ENCODE data around the gene NPLOC4.
A peak's percentile ranks its signal among the peaks of the same experiment; 100 is the strongest.
"Not testable (repeated sequence)": the region's sequence is repeated elsewhere in the genome, so short reads cannot be mapped to it uniquely, and the experiment has no call there.

The NPLOC4 gene

DNA sequence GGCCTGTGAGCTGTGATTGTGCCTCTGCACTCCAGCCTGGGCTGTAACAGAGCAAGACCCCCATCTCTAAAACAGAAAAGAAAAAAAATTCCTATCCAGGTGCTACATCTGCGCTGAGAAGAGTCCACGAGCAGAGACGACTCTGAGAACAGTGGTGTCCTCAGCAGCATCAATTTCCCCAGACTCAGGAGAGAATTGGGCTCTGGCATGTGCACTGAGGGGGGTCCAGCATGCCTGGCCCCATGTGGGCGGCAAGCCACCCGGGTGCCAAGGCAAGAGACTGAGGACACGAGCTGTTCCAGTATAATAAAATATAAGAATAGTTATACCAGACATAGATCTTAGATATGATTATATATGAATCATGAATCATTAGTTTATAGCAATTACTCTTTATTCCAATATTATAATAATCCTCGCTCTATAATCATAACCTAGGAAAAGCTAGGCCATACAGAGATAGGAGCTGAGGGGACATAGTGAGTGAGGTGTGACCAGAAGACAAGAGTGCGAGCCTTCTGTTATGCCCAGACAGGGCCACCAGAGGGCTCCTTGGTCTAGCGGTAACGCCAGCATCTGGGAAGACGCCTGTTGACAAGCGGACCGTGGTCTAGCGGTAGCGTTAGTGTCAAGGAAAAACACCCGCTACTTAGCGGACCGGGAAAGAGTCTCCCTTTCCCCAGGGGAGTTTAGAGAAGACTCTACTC is 38.8 kb upstream of the NPLOC4 start:
- H3K27me3 ChIP-seq (ENCODE audit: control insufficient read depth, insufficient read depth, low read length); H3K4me3 ChIP-seq (ENCODE audit: low read length); H3K9me3 ChIP-seq (ENCODE audit: control insufficient read depth, insufficient read depth, low read length); H3K4me1 ChIP-seq (ENCODE audit: control insufficient read depth, insufficient read depth, low read length); H3K27ac ChIP-seq (ENCODE audit: low read length); DNase-seq (ENCODE audit: low read depth, low spot score): not testable (repeated sequence)
- no CpG with 5 or more reads among the region's 18 CpGs for whole genome bisulfite sequencing (ENCODE audit: insufficient coverage, insufficient read length)
- peaks cover 27% of the 10 kb centered on the region for H3K36me3 ChIP-seq (ENCODE audit: control insufficient read depth, insufficient read depth, low read length)

DNA sequence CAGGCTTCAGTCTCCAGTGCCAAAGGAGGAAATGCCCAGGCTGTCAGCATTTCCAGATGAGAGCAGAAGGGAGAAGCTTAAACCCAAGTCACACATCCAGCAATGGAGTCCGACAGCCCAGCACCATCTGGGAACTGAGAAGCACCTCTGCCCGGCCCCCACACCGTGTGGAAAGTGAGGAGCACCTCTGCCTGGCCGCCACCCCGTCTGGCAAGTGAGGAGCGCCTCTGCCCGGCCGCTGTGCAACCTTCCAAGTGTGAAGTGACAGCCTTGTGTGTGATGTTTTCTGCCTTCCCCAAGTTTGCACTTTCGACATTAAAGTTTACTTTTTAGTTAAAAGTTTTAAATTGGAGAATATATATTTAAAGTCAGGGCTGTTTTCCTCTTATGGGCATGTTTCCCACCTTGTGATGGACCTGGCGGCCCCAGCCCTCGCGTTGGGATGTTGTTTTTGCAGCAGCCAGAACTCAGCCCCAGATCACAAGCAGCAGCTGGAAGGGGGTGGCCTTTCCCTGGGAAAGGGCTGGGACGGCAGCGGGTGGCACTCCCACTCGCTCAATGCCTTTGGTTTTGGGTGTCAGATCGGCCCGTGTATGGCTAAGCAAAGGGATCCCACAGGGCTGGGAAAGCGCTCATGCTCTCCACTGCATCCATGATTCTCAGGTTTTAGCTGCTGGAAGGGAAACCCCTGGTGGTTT is 36.8 kb upstream of the NPLOC4 start:
- no CpG with 5 or more reads among the region's 18 CpGs for WGBS (ENCODE audit: insufficient coverage, insufficient read length)
- no peaks in the 10 kb centered on the region for H3K9me3 ChIP-seq (ENCODE audit: control insufficient read depth, insufficient read depth, low read length)
- DNase-seq (ENCODE audit: low read depth, low spot score): no peak
- H3K27ac ChIP-seq (ENCODE audit: low read length): no peak overlapping the region
- no peaks in the 10 kb centered on the region for H3K27me3 ChIP-seq (ENCODE audit: control insufficient read depth, insufficient read depth, low read length)
- peaks cover 37% of the 10 kb centered on the region for H3K36me3 ChIP-seq (ENCODE audit: control insufficient read depth, insufficient read depth, low read length)
- H3K4me3 ChIP-seq (ENCODE audit: low read length): no peak overlapping the region
- no peaks in the 10 kb centered on the region; the same call in 1 of the 2 replicates for H3K4me1 ChIP-seq (ENCODE audit: control insufficient read depth, insufficient read depth, low read length)

DNA sequence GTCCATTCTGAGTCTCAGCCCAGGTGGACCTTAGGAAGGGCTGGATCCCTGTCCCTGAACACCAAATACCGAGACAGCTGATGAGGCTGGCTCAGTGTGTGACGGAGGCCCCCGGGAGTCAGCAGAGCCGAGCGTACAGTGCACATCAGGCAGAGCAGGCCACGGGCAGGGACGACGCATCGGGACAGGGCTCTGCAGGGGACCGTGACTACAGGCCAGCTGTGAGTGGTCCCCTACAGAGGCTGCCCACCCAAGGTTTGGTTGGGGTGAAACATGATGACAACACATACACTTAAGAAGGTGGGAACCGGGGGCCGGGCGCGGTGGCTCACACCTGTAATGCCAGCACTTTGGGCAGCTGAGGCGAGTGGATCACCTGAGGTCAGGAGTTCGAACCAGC is 36.0 kb upstream of the NPLOC4 start:
- Histone ChIP-seq H3K4me3 (ENCODE audit: low read length) (no peak overlapping the region), H3K27ac (ENCODE audit: low read length) (no peak overlapping the region), H3K4me1 (ENCODE audit: control insufficient read depth, insufficient read depth, low read length) (no peaks in the 10 kb centered on the region; the same call in 1 of the 2 replicates), H3K36me3 (ENCODE audit: control insufficient read depth, insufficient read depth, low read length) (peaks cover 37% of the 10 kb centered on the region), H3K9me3 (ENCODE audit: control insufficient read depth, insufficient read depth, low read length) (no peaks in the 10 kb centered on the region), H3K27me3 (ENCODE audit: control insufficient read depth, insufficient read depth, low read length) (no peaks in the 10 kb centered on the region)
- no peak for DNase-seq (ENCODE audit: low read depth, low spot score)
- WGBS (ENCODE audit: insufficient coverage, insufficient read length): no CpG with 5 or more reads among the region's 16 CpGs

DNA sequence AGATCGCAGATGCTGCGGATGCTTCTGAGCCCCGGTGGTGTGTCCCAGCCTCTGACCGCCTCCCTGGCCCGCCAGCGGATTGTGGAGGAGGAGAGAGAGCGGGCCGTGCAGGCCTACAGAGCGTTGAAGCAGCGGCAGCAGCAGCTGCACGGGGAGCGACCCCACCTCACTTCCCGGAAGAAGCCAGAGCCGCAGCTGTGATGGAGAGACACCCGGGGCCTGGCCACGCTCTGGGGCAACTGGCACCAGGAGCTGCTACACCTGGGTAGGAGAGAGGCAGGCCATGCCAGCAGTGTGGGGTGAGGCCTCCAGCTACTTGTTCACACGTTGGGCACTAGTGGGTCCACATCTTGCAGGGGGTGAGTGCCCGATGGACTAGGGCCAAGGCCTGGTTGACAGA is 35.6 kb upstream of the NPLOC4 start:
- Histone ChIP-seq H3K4me1 (ENCODE audit: control insufficient read depth, insufficient read depth, low read length) (peaks cover 3% of the 10 kb centered on the region), H3K36me3 (ENCODE audit: control insufficient read depth, insufficient read depth, low read length) (peaks cover 37% of the 10 kb centered on the region), H3K9me3 (ENCODE audit: control insufficient read depth, insufficient read depth, low read length) (no peaks in the 10 kb centered on the region), H3K4me3 (ENCODE audit: low read length) (no peak overlapping the region), H3K27me3 (ENCODE audit: control insufficient read depth, insufficient read depth, low read length) (no peaks in the 10 kb centered on the region), H3K27ac (ENCODE audit: low read length) (no peak overlapping the region)
- no CpG with 5 or more reads among the region's 18 CpGs for WGBS (ENCODE audit: insufficient coverage, insufficient read length)
- no peak for DNase-seq (ENCODE audit: low read depth, low spot score)

DNA sequence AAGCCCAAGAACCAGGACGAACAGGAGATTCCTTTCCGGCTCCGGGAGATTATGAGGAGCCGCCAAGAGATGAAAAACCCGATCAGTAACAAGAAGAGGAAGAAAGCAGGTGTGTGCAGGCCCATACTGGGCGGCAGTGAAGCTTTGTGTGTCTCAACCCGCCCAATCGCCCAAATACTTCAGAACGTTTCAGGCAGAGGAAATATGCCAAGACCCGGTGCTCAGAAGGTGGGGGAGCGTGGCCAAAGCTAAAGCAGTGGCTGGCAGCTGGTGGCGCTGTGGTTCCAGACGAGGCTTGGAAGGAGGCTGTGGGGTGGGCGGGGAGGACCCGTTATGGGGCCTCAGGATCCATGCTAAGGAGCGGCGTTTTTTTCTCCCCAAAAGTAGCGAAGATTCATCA is 30.8 kb upstream of the NPLOC4 start:
- Histone ChIP-seq H3K27ac (ENCODE audit: low read length) (no peak overlapping the region), H3K9me3 (ENCODE audit: control insufficient read depth, insufficient read depth, low read length) (no peaks in the 10 kb centered on the region), H3K27me3 (ENCODE audit: control insufficient read depth, insufficient read depth, low read length) (no peaks in the 10 kb centered on the region), H3K36me3 (ENCODE audit: control insufficient read depth, insufficient read depth, low read length) (peaks cover 32% of the 10 kb centered on the region), H3K4me1 (ENCODE audit: control insufficient read depth, insufficient read depth, low read length) (peaks cover 7% of the 10 kb centered on the region), H3K4me3 (ENCODE audit: low read length) (no peak overlapping the region)
- no peak for DNase-seq (ENCODE audit: low read depth, low spot score)
- no CpG with 5 or more reads among the region's 18 CpGs for WGBS (ENCODE audit: insufficient coverage, insufficient read length)

DNA sequence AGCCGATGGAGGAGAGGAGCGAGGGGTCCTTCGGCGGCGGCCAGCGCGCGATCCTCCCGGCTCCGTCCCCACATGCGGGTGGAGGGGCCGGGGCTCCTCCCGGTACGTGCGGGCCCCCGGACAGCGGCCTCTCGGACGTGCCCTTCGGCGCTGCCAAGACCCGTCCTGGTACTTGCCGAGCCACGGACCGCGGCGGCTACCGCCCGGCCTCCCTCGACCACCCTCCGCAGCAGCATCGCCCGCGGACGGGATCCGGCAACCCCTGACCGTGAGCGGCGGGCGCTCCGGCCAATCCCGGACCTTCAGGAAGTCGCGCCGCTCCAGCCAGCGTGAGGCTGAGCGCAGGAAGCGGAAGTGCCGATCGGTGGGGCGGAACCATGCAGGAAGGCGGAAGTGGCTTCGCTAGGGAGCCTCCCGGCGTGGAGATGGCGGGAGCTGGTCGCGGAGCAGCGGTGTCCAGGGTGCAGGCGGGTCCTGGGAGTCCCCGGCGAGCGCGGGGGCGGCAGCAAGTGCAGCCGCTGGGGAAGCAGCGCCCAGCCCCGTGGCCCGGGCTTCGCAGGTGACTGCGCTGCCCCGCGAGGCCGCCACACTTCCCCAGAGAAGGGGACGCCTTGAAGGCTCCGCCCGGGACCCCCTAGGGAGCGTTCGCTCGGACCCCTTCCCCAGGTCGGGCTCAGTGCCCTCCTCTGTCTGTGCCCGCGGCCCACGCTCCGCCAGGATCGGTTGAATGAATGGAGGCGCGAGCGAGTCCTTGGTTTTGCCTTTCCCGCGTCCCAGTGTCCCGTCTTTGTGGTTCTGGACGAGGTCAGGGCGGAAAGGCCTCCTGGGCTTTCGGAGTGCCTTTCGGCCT is 29.7 kb upstream of the NPLOC4 start, which contains the start of the genes CCDC137 and OXLD1:
CCDC137 (plus strand) TSS at position 396 of the 850 bp plus-strand sequence; CDS start at position 426, 30 bp downstream.
OXLD1 (minus strand) TSS at position 264 of the 850 bp plus-strand sequence; CDS start at position 236, 28 bp downstream.
- Histone ChIP-seq H3K27me3 (ENCODE audit: control insufficient read depth, insufficient read depth, low read length) (no peaks in the 10 kb centered on the region), H3K4me3 (ENCODE audit: low read length) (peak within 1 kb of the TSS; percentile 83), H3K4me1 (ENCODE audit: control insufficient read depth, insufficient read depth, low read length) (peaks cover 7% of the 10 kb centered on the region), H3K36me3 (ENCODE audit: control insufficient read depth, insufficient read depth, low read length) (peaks cover 21% of the 10 kb centered on the region), H3K9me3 (ENCODE audit: control insufficient read depth, insufficient read depth, low read length) (no peaks in the 10 kb centered on the region), H3K27ac (ENCODE audit: low read length) (no peak within 1 kb of the TSS)
- peak; percentile 94 for DNase-seq (ENCODE audit: low read depth, low spot score)
- WGBS (ENCODE audit: insufficient coverage, insufficient read length): no CpG with 5 or more reads among the region's 96 CpGs

DNA sequence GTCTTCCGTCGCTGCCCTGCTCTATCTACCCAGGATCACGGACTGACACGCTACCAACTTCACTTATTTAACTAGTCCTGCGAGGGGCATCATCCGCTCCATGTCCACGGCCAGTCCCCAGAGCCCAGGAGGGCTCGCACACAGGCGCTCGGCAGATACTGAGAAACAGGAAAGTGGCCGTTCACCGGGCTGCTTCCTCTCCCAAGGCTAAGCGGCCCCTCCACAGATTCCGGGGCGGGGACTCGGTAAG is 29.1 kb upstream of the NPLOC4 start:
- DNase-seq (ENCODE audit: low read depth, low spot score): no peak
- peaks cover 18% of the 10 kb centered on the region for H3K36me3 ChIP-seq (ENCODE audit: control insufficient read depth, insufficient read depth, low read length)
- H3K4me1 ChIP-seq (ENCODE audit: control insufficient read depth, insufficient read depth, low read length): peaks cover 7% of the 10 kb centered on the region
- peak overlapping the region; percentile 83 for H3K4me3 ChIP-seq (ENCODE audit: low read length)
- no peaks in the 10 kb centered on the region for H3K27me3 ChIP-seq (ENCODE audit: control insufficient read depth, insufficient read depth, low read length)
- H3K9me3 ChIP-seq (ENCODE audit: control insufficient read depth, insufficient read depth, low read length): no peaks in the 10 kb centered on the region
- no peak overlapping the region for H3K27ac ChIP-seq (ENCODE audit: low read length)
- whole genome bisulfite sequencing (ENCODE audit: insufficient coverage, insufficient read length): no CpG with 5 or more reads among the region's 16 CpGs

DNA sequence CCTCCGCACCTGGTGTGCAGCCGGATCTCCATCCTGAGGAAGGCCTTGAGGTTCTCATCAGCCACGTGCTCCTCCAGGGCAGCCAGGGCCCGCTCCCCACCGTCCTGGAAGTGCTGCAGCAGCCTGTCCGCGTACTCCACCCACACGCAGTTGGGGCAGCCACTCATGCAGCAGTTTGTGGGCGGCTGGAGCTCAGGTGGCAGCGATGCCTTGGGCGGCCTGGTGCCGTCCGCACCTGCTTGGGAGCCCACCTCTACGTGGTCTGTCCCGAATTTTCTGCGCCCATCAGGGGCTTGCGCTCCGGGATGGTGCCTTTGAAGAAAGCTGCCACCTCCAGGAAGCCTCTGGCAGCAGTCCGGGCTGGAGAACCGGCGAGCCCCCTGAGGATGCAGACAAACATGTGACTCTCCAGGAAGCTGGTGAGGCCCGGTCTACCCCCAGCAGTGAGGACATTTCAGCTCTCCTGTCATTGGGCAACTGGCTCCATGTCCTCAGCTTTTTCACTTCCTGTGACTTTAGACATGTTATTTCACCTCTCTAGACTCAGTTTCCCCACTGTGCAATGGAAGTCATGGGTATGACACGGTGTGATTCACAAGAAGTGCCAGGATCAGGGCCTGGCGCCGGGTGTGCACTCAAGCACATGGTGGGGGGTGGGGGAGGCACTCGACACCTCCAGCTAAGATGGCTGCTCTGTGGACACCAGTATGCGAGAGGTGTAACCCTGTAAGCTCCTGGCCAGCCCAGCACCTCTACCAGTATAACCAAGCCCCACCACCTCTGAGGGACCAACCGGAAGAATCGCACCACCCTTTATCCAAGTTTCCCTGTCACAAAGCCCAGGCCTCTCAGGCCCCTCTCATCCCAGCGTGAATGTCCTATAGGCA is 28.5 kb upstream of the NPLOC4 start:
- DNase-seq (ENCODE audit: low read depth, low spot score): no peak
- Histone ChIP-seq H3K9me3 (ENCODE audit: control insufficient read depth, insufficient read depth, low read length) (no peaks in the 10 kb centered on the region), H3K27me3 (ENCODE audit: control insufficient read depth, insufficient read depth, low read length) (no peaks in the 10 kb centered on the region), H3K27ac (ENCODE audit: low read length) (no peak overlapping the region), H3K36me3 (ENCODE audit: control insufficient read depth, insufficient read depth, low read length) (peaks cover 16% of the 10 kb centered on the region), H3K4me3 (ENCODE audit: low read length) (peak overlapping the region; percentile 83), H3K4me1 (ENCODE audit: control insufficient read depth, insufficient read depth, low read length) (peaks cover 7% of the 10 kb centered on the region)
- no CpG with 5 or more reads among the region's 30 CpGs for WGBS (ENCODE audit: insufficient coverage, insufficient read length)

DNA sequence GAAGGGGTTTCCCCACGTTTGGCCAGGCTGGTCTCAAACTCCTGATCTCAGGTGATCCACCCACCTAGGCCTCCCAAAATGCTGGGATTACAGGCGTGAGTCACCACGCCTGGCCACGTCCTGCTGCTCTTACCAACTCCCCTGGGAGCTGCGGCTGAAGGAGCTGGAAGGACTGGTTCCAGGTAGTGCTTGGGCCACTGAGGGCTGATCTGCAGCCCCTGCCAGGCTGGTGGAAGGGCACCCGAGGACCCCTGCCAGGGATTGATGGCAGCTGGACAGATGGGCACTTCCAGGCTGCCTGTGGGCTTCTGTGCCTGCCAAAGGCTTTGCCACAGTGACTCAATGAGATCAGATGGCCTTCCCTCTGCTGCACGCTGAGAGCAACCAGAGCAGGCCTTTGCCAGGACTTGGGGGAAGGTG is 27.1 kb upstream of the NPLOC4 start:
- Histone ChIP-seq H3K4me1 (ENCODE audit: control insufficient read depth, insufficient read depth, low read length) (peaks cover 7% of the 10 kb centered on the region), H3K4me3 (ENCODE audit: low read length) (no peak overlapping the region), H3K27me3 (ENCODE audit: control insufficient read depth, insufficient read depth, low read length) (no peaks in the 10 kb centered on the region), H3K27ac (ENCODE audit: low read length) (no peak overlapping the region), H3K9me3 (ENCODE audit: control insufficient read depth, insufficient read depth, low read length) (no peaks in the 10 kb centered on the region), H3K36me3 (ENCODE audit: control insufficient read depth, insufficient read depth, low read length) (peaks cover 8% of the 10 kb centered on the region; the same call in 1 of the 2 replicates)
- WGBS (ENCODE audit: insufficient coverage, insufficient read length): no CpG with 5 or more reads among the region's 7 CpGs
- DNase-seq (ENCODE audit: low read depth, low spot score): no peak

Data from iPS DF 6.9 (cell line).